ENCODE measurements around the gene SLC19A1.

The SLC19A1 gene

GRCh38 chr21:45463871-45464270, 78.4 kb downstream of the SLC19A1 start:
- DNase-seq = no peak

DNA sequence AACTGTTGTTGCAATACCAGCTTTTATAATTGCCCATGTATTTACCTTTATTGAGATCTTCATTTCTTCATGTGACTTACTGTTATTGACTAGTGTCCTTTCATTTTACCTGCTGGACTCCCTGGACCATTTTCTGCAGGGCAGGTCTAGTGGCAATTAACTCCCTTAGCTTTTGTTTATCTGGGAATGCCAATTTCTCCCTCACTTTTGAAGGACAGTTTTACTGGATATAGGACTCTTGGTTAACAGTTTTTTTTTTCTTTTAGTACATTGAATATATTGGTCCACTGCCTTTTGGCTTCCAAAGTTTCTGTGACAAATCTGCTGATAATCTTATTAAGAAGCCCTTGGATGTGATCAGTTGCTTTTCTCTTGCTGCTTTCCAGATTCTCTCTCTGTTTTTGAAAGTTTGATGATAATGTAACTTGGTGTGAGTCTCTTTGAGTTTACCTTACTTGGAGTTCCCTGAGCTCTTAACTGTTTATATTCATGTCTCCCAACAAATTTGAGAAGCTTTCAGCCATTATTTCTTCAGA, 80.4 kb downstream of the SLC19A1 start:
- no peak for DNase-seq

- no peak for DNase-seq
These were observed 80.9 kb downstream of the SLC19A1 start for GRCh38 chr21:45461369-45461750.

DNA sequence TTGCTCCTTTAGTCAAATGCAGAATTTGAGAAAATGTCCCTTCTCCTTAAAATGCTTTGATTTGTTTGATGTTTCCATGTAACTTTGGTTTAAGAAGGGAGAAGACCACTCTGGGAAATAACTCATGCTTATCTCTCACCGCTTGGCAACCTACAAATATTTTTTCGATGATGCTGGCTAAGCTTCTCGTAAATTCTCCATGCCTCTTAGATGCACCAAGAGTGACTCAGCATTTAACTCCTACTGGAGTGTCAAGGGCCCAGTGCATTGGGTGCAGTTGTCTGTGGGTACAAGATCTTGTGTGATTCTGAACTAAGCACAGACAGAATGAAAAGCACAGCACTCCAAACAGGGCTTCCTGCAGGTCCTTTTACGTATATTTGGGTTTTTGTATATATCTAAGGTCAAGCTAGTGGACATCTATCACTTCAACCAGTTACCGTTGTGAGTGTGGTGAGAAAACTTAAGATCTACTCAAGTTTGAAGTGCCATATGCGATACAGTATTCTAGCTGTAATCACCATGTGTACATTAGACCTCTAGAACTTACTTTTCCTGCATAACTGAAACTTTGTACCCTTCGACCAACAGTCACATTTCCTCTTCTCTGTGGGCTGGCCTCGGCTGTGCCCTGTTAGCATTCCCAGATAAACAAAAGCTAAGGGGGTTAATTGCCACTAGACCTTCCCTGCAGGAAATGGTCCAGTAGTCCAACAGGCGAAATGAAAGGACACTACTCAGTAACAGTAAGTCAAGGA, 81.5 kb downstream of the SLC19A1 start:
- DNase-seq = no peak

- DNase-seq = no peak
These were observed 82.2 kb downstream of the SLC19A1 start for GRCh38 chr21:45460011-45460565.

- no peak for DNase-seq
These were observed 82.8 kb downstream of the SLC19A1 start for GRCh38 chr21:45459171-45460010.

DNA sequence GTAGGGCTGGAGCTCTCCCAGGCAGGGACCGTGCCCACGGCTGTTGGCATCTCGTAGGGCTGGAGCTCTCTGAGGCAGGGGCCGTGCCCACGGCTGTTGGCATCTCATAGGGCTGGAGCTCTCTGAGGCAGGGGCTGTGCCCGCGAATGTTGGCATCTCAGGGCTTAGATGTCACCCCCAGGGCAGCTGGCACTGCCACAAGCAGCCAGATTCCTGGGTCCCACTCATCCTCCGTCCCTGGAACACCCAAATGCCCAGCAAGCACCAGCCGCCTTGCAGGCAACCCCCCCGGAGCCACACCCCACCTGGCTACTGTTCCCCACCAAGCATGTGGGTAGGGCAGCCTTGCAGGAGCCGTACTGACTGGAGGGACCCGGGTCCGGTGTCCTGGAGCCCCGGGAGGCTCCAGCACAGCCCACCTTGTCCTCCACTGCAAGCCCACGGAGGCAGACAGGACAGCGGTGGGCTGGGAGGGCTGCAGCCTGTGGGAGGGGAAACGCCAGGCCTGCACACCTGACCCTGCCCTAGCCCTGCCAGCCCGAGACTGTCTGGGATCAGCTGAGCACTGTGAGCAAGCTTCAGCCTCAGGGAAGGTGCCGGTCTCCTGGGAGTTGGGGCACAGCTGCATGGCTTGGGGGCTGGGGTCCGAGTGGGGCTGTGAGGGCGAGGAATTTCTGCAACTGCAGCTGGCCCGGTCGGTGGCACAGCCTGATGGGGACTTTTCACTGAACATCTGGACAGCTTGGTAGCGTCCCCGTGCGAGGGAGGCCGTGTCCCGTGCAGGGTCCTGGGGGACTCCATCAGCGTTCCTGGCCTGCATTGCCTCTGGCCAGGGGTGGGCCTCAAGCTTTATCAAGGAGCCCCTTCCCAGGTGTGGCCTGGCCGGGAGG, 83.7 kb downstream of the SLC19A1 start:
- no peak for DNase-seq

- no peak for DNase-seq
These were observed 84.4 kb downstream of the SLC19A1 start for GRCh38 chr21:45457832-45458172.

DNA sequence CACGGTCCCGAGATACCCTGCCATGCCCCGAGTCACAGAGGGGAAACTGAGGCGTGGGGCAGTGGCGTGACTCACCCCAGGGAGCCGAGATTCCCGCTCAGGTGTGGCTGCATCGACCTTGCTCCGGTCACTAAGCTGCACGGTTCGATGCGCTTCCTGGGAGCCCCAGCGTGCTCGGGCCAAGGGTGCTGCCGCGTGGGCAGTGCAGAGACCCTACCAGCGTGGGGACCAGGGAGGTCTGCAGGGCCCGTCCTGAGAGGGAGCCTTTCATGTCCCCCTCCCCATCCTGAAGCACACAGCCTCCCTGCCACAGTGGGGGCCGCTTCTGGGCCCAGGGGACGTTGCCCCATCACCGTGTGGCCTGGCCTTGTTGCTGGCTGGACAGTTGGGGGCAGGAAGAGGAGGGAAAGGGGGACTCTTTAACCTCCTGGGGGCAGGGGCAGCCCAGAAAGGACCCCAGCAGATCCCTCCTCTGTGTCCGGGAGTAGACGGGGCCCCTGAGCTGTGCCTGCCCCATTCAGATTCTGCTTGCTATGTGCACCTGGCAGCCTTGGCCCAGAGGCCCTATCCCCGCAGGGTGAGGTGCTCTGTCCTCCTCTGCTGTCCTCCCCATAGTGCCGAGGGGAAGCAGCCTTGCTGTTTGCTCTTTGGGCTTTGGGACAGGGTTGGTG, 84.9 kb downstream of the SLC19A1 start:
- DNase-seq = no peak

DNA sequence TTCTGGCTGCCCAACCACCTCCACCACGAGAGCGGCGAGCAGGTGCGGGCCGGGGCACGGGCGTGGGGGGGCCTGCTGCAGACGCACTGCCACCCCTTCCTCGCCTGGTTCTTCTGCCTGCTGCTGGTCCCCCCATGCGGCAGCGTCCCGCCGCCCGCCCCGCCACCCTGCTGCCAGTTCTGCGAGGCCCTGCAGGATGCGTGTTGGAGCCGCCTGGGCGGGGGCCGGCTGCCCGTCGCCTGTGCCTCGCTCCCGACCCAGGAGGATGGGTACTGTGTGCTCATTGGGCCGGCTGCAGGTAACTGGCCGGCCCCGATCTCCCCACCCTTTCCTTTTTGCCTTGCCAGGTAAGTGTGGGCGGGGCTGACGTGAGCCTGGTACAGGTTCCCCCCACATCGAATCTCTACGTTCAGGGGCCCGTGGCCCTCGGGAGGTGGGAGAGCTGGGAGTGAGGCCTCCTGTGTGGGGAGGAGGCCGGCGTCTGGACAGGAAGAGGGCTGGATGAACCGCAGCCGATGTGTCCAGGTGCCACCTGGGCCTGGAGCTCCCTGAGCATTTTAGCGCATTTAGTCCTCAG, 85.6 kb downstream of the SLC19A1 start:
- DNase-seq = no peak

DNA sequence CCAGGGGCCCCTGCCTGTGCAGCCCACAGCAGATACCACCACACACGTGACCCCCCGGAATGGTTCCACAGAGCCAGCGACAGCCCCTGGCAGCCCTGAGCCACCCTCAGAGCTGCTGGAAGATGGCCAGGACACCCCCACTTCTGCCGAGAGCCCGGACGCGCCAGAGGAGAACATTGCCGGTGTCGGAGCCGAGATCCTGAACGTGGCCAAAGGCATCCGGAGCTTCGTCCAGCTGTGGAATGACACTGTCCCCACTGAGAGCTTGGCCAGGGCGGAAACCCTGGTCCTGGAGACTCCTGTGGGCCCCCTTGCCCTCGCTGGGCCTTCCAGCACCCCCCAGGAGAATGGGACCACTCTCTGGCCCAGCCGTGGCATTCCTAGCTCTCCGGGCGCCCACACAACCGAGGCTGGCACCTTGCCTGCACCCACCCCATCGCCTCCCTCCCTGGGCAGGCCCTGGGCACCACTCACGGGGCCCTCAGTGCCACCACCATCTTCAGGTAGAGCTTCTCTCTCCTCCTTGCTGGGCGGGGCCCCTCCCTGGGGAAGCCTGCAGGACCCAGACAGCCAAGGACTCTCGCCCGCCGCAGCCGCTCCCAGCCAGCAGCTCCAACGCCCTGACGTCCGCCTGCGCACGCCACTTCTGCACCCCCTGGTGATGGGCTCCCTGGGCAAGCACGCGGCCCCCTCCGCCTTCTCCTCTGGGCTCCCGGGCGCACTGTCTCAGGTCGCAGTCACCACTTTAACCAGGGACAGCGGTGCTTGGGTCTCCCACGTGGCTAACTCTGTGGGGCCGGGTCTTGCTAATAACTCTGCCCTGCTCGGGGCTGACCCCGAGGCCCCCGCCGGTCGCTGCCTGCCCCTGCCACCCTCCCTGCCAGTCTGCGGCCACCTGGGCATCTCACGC, 86.3 kb downstream of the SLC19A1 start:
- no peak for DNase-seq

DNA sequence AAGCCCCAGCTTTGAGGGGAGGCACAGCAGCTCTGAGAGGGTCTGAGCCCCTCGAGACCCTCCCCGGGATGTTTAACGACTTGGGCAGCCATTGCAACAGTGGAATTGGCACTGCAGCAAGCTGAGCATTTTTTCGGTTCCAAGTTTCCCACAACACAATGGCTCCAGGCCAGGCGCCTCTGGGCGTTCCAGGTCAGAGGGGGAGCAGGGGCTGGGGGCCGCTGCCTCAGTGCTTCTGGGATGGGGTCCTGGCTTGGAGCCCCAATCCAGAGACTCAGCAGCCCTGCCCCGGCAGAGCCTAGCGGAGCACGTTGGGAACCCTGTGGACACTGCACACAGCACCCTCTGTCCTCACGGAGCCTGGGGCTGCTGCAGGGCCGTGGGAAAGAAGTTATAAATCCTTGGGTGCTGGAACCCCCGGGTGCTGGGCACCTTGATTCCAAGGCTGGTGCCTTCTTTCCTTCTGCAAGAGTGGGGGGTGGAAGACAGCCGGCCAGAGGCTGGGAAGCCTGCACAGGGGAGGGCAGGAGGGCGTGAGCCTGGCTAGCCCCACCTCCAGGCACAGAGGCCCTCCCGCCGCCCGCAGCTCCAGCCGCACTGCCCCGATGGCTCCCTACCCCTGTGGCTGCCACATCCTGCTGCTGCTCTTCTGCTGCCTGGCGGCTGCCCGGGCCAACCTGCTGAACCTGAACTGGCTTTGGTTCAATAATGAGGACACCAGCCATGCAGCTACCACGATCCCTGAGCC, 87.1 kb downstream of the SLC19A1 start:
- no peak for DNase-seq

DNA sequence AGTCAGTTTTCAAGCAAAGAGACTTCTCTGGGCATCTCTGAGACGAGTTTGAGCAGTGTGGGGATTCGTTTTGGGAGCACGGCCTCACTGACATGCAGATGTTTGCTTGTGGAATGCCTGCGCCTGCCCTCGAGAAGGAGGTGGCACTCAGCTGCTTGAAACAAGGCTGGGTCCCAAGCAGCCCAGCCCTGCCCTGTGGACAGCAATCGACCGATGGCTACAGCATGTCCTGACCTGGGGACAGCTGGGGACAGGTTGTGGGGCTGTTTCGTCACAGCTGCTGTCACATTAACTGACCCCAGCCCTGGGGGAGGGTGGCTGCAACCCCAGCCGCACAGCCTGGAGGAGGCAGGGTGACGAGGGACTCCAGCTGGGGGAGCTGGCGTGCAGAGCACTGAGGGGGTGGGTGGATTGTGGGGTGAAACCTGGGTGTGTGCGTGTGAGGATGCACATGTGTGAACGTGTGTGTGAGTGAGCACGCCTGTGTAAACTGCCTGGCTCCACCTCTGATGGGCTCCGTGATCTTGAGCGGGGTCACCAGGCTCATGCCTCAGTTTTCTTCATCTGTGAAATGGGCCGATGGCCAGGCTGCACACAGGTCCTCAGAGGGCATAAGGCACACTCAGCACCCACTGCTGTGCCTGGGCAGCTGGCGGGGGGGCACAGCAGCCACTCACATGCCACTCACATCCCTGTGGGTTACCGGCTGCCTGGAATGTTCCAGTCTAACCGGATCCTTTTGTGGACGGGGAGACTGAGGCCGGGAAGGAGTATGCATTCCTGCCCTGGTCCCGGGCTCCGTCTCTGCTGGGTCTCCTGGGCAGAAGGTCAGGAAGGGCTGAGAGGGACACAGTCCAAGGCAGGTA, 87.9 kb downstream of the SLC19A1 start:
- DNase-seq = no peak

GRCh38 chr21:45453308-45453950, 88.8 kb downstream of the SLC19A1 start:
- DNase-seq = no peak

GRCh38 chr21:45452696-45453307, 89.4 kb downstream of the SLC19A1 start:
- no peak for DNase-seq

- no peak for DNase-seq
These were observed 90.5 kb downstream of the SLC19A1 start for GRCh38 chr21:45451771-45452182.

DNA sequence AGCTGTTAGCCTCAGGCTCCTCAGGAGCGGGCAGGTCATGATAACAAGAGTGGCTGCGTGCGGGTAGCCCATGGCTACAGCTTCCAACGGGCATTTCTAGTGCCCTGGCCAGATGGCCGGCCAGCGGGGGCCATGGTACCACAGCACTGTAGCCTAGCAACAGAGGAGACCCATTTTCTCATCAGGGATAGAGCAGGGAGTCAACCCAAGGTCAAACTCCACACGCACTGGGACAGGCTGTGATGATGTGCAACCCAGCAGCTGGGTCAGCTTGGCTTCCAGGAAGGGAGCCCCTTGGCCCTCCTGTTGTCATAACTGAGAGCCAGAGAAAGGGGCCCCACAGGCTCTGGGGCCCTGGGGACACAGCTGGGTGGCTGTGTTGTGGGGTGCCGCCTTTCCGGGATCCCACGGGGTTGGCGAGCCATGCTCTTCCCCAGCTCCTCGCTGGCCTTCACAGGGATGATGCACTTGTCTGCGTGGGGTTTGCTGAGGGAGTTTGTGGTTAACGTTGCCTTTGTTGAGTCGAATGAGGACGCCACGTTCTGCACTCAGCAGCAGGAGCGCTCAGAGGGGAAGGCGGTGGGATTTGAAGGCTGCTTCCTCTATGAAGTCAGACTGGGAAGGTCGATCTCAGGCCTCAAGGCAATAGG, 91.0 kb downstream of the SLC19A1 start:
- DNase-seq = no peak

All from CD4-positive, alpha-beta T cell treated with Interleukin-6 for 4 hours (primary cell).